ENCODE data around the gene DAPK1.

GRCh38 chr9:87749335-87750035, 251.8 kb downstream of the DAPK1 start:
- no peak for TF ChIP-seq SMC3 (conservative IDR thresholded peaks at IDR 0.05; ENCODE audit: poor library complexity)
- TF ChIP-seq, protein P1, sequence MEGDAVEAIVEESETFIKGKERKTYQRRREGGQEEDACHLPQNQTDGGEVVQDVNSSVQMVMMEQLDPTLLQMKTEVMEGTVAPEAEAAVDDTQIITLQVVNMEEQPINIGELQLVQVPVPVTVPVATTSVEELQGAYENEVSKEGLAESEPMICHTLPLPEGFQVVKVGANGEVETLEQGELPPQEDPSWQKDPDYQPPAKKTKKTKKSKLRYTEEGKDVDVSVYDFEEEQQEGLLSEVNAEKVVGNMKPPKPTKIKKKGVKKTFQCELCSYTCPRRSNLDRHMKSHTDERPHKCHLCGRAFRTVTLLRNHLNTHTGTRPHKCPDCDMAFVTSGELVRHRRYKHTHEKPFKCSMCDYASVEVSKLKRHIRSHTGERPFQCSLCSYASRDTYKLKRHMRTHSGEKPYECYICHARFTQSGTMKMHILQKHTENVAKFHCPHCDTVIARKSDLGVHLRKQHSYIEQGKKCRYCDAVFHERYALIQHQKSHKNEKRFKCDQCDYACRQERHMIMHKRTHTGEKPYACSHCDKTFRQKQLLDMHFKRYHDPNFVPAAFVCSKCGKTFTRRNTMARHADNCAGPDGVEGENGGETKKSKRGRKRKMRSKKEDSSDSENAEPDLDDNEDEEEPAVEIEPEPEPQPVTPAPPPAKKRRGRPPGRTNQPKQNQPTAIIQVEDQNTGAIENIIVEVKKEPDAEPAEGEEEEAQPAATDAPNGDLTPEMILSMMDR (IDR thresholded peaks at IDR 0.05; ENCODE audit: poor library complexity, severe bottlenecking): no peak
- TF ChIP-seq RAD21 (conservative IDR thresholded peaks at IDR 0.05): no peak
- no peak for TF ChIP-seq EZH2 (IDR thresholded peaks at IDR 0.05; ENCODE audit: borderline replicate concordance, insufficient read depth, low read length, poor library complexity, severe bottlenecking)
- TF ChIP-seq, protein P2, sequence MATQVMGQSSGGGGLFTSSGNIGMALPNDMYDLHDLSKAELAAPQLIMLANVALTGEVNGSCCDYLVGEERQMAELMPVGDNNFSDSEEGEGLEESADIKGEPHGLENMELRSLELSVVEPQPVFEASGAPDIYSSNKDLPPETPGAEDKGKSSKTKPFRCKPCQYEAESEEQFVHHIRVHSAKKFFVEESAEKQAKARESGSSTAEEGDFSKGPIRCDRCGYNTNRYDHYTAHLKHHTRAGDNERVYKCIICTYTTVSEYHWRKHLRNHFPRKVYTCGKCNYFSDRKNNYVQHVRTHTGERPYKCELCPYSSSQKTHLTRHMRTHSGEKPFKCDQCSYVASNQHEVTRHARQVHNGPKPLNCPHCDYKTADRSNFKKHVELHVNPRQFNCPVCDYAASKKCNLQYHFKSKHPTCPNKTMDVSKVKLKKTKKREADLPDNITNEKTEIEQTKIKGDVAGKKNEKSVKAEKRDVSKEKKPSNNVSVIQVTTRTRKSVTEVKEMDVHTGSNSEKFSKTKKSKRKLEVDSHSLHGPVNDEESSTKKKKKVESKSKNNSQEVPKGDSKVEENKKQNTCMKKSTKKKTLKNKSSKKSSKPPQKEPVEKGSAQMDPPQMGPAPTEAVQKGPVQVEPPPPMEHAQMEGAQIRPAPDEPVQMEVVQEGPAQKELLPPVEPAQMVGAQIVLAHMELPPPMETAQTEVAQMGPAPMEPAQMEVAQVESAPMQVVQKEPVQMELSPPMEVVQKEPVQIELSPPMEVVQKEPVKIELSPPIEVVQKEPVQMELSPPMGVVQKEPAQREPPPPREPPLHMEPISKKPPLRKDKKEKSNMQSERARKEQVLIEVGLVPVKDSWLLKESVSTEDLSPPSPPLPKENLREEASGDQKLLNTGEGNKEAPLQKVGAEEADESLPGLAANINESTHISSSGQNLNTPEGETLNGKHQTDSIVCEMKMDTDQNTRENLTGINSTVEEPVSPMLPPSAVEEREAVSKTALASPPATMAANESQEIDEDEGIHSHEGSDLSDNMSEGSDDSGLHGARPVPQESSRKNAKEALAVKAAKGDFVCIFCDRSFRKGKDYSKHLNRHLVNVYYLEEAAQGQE (IDR thresholded peaks at IDR 0.05; ENCODE audit: borderline replicate concordance): no peak
